K562 (cell line): ENCODE data around the gene MBOAT2. TPM values are rescaled to one million over a fixed set of nuclear protein-coding genes. Genes with fewer than 3 reads are reported as not detected.

Source experiments
- BACH1 ChIP-seq: fragments of 200-800 bp; sonication (Bioruptor generic); IDR thresholded peaks from 2 replicates; pipeline ENCODE4 v1.6.1; 2016; ENCODE audit warnings: missing genetic modification characterization, missing compliant biosample characterization
- CTBP1 ChIP-seq: fragments of 450-650 bp; IDR thresholded peaks from 2 replicates; pipeline ENCODE4 v1.6.1; 2016; ENCODE audit warnings: borderline replicate concordance
- ILK ChIP-seq: fragments of 450-650 bp; IDR thresholded peaks from 2 replicates; pipeline ENCODE4 v1.6.1; 2016; ENCODE audit warnings: missing genetic modification characterization, low read depth, mild to moderate bottlenecking, missing compliant biosample characterization, moderate library complexity, borderline replicate concordance
- TEAD2 ChIP-seq: fragments of 450-650 bp; IDR thresholded peaks from 2 replicates; pipeline ENCODE4 v1.6.1; 2016; ENCODE audit warnings: missing genetic modification characterization, control low read depth, missing compliant biosample characterization
- ZNF609 ChIP-seq: sonication (generic); formaldehyde crosslinking; IDR thresholded peaks from 2 replicates; pipeline ENCODE4 v1.8.1; 2023; ENCODE audit warnings: missing genetic modification reagents, mild to moderate bottlenecking, borderline replicate concordance
- polyA plus RNA-seq, 8 experiments: library from polyadenylated mRNA; depleted of rRNA in 4 of 8; stranded (reverse) in 5 of 8; unstranded in 3 of 8; fragments of >200 nt; fragmentation: Nextera tagmentation in 2 of 8; fragmentation: Illumina TruSeq in 1 of 8; extraction: Ambion mirVana in 2 of 8; extraction: Trizol in 1 of 8; gene quantifications; 2 replicates each; pipeline versions ENCODE4 v1.2.1 to v1.2.3, GENCODE V29; 2011 to 2014; ENCODE audit warnings: inconsistent platforms in 1 of 8, missing spikeins in 1 of 8
- total RNA-seq, 7 experiments: library from RNA; depleted of rRNA in 6 of 7; stranded (reverse); fragments of >200 nt in 6 of 7; fragmentation: Illumina TruSeq in 2 of 7; extraction: Trizol in 2 of 7; gene quantifications; 2 replicates each; pipeline versions ENCODE4 v1.2.1 to v1.2.3, GENCODE V29; 2011 to 2021; ENCODE audit warnings: low replicate concordance in 1 of 7
- TF ChIP-seq, protein P1 (sequence below), 3 experiments: IDR thresholded peaks in 2 of 3; conservative IDR thresholded peaks in 1 of 3; 2 replicates each; pipeline ENCODE4 v1.5.1; 2011 to 2012; ENCODE audit warnings: low read length in 3 of 3, mild to moderate bottlenecking in 3 of 3, control low read depth in 2 of 3, improper control_type of control experiment in 1 of 3, inconsistent platforms in 1 of 3, low read depth in 1 of 3, mixed read lengths in 1 of 3, moderate library complexity in 1 of 3; ENCODE audit not compliant: insufficient read depth in 2 of 3
- TF ChIP-seq, protein P2 (sequence below): fragments of 250-450 bp; sonication (Bioruptor Pico); IDR thresholded peaks from 2 replicates; pipeline ENCODE4 v1.5.0; 2021; ENCODE audit warnings: mild to moderate bottlenecking, borderline replicate concordance
- TF ChIP-seq, protein P3 (sequence below): fragments of 250-450 bp; sonication (Bioruptor Pico); IDR thresholded peaks from 2 replicates; pipeline ENCODE4 v1.4.0; 2020; ENCODE audit warnings: mild to moderate bottlenecking, moderate library complexity, borderline replicate concordance
- TF ChIP-seq, protein P4 (sequence below): fragments of 450-650 bp; formaldehyde crosslinking; IDR thresholded peaks from 2 replicates; pipeline ENCODE4 v1.4.0; 2020; ENCODE audit warnings: mild to moderate bottlenecking, moderate library complexity

Gene MBOAT2
- total and polyA plus RNA-seq, 9 of the 15 experiments (the other 6 are each of a cell fraction or from before 2014, with no cell fraction given) = 8.4 to 122 (median 27.6) TPM

GRCh38 chr2:8872821-8873432 lies 130.6 kb downstream of the MBOAT2 start (continued):
- TF ChIP-seq, protein P1, sequence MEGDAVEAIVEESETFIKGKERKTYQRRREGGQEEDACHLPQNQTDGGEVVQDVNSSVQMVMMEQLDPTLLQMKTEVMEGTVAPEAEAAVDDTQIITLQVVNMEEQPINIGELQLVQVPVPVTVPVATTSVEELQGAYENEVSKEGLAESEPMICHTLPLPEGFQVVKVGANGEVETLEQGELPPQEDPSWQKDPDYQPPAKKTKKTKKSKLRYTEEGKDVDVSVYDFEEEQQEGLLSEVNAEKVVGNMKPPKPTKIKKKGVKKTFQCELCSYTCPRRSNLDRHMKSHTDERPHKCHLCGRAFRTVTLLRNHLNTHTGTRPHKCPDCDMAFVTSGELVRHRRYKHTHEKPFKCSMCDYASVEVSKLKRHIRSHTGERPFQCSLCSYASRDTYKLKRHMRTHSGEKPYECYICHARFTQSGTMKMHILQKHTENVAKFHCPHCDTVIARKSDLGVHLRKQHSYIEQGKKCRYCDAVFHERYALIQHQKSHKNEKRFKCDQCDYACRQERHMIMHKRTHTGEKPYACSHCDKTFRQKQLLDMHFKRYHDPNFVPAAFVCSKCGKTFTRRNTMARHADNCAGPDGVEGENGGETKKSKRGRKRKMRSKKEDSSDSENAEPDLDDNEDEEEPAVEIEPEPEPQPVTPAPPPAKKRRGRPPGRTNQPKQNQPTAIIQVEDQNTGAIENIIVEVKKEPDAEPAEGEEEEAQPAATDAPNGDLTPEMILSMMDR (IDR thresholded peaks at IDR 0.05 in 2 of 3, conservative IDR thresholded peaks at IDR 0.05 in 1 of 3; ENCODE audit: insufficient read depth in 2 of 3, low read depth in 1 of 3, low read length in 3 of 3) = peak; percentile 40 to 62 (median 50); a peak in 5 of 6 replicates
- TF ChIP-seq ILK (tag) = no peak
- no peak for TF ChIP-seq BACH1 (tag)
- TF ChIP-seq, protein P2, sequence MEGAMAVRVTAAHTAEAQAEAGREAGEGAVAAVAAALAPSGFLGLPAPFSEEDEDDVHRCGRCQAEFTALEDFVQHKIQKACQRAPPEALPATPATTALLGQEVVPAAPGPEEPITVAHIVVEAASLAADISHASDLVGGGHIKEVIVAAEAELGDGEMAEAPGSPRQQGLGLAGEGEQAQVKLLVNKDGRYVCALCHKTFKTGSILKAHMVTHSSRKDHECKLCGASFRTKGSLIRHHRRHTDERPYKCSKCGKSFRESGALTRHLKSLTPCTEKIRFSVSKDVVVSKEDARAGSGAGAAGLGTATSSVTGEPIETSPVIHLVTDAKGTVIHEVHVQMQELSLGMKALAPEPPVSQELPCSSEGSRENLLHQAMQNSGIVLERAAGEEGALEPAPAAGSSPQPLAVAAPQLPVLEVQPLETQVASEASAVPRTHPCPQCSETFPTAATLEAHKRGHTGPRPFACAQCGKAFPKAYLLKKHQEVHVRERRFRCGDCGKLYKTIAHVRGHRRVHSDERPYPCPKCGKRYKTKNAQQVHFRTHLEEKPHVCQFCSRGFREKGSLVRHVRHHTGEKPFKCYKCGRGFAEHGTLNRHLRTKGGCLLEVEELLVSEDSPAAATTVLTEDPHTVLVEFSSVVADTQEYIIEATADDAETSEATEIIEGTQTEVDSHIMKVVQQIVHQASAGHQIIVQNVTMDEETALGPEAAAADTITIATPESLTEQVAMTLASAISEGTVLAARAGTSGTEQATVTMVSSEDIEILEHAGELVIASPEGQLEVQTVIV (CRISPR knock-in tag) = no peak
- no peak for TF ChIP-seq ZNF609 (CRISPR knock-in tag)
- TF ChIP-seq TEAD2 (tag) = no peak
- no peak for TF ChIP-seq CTBP1
- TF ChIP-seq, protein P3, sequence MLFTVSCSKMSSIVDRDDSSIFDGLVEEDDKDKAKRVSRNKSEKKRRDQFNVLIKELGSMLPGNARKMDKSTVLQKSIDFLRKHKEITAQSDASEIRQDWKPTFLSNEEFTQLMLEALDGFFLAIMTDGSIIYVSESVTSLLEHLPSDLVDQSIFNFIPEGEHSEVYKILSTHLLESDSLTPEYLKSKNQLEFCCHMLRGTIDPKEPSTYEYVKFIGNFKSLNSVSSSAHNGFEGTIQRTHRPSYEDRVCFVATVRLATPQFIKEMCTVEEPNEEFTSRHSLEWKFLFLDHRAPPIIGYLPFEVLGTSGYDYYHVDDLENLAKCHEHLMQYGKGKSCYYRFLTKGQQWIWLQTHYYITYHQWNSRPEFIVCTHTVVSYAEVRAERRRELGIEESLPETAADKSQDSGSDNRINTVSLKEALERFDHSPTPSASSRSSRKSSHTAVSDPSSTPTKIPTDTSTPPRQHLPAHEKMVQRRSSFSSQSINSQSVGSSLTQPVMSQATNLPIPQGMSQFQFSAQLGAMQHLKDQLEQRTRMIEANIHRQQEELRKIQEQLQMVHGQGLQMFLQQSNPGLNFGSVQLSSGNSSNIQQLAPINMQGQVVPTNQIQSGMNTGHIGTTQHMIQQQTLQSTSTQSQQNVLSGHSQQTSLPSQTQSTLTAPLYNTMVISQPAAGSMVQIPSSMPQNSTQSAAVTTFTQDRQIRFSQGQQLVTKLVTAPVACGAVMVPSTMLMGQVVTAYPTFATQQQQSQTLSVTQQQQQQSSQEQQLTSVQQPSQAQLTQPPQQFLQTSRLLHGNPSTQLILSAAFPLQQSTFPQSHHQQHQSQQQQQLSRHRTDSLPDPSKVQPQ = no peak
- TF ChIP-seq, protein P4, sequence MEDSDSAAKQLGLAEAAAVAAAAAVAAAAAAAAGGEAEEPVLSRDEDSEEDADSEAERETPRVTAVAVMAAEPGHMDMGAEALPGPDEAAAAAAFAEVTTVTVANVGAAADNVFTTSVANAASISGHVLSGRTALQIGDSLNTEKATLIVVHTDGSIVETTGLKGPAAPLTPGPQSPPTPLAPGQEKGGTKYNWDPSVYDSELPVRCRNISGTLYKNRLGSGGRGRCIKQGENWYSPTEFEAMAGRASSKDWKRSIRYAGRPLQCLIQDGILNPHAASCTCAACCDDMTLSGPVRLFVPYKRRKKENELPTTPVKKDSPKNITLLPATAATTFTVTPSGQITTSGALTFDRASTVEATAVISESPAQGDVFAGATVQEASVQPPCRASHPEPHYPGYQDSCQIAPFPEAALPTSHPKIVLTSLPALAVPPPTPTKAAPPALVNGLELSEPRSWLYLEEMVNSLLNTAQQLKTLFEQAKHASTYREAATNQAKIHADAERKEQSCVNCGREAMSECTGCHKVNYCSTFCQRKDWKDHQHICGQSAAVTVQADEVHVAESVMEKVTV (CRISPR knock-in tag) = peak; percentile 66
